DMS53 treated with DMSO at 0.1 percent for 48 hours (cell line): ENCODE data around the gene SZT2.

ENCODE experiments used
- DNase-seq: peaks from one replicate; lab custom pipeline; 2025; ENCODE audit not compliant: unreplicated experiment; lab: John Stamatoyannopoulos, UW

SZT2 gene

DNA sequence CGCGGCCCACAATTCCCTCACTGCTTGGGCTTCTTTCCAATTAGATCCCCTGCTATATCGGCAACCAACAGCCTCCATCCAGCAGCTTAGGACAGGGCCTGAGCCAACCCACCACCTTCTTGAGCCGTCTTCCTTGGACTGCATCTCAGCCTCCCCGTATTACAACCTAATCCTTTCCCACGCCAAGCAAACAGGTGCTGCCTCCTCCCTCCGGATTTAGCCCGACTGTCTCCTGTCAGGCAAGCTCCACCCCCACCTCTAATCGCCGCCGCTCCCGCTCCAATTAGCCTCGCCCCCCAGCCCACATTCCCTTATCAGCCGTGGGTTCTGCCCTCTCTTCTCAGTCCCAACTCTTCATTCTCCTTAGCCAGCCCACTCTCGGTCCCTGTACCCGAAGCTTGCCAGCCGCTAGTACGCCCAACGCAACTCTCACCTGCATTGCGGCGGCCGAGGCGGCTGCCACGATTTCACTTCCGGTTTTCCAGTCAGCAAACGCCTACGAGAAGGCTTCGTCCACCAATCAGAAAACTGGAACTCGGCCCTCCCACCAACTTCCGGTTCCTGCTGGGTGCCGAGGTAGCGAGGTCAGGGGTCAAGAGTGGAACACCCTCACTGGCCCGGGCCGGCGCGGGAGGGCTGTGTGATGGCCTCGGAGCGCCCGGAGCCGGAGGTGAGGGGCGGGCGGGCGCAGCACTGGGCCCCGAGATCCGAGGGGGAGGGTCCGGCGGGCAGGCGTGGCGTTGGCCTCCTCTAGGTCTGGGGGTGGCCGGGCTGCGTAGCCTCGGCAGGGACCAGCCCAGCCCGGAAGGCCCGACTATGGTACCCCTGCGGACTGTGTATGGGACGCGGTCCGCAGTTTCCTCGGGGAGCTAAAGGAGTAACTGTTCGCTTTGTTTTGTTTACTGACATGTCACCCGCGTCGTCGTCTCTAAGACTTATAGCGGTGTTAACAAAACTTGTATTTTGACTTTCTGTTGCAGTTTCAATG is at the start of gene SZT2, which contains the start of gene MED8:
TSS of gene SZT2 (plus strand) at position 574 of the 988 bp plus-strand sequence. CDS start at position 644, 70 bp downstream.
TSS of gene MED8 (minus strand) at position 475 of the 988 bp plus-strand sequence. CDS start at position 439, 36 bp downstream.
- DNase-seq = peak; percentile 87

GRCh38 chr1:43340559-43340958 is 49.1 kb upstream of the SZT2 start:
- no peak for DNase-seq

DNA sequence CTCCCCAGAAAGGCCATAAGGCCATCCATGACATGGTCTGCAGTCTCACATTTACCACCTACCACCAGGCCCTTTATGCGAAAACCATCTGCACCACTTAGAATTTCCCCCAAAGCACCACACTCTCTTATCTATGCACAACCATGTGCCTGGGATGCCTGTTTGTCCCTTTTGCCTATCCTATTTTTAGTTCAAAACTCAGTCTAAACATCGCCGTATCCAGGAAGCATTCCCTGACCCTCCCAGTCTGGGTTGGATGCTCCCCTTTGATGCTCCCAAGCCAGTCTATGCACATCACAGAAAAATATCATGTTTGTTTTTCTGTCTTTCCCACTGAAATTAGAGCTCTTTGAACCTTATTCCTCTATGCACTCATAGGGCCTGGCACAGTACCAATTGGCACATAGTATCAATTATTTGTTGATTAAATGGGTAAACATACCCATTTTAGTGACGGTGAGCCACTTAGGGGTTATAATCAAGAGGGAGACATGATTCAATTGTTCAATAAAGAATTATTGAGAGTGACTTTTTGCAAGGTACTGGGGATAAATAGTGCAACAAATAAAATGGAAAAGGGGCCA is 45.3 kb upstream of the SZT2 start:
- no peak for DNase-seq

DNA sequence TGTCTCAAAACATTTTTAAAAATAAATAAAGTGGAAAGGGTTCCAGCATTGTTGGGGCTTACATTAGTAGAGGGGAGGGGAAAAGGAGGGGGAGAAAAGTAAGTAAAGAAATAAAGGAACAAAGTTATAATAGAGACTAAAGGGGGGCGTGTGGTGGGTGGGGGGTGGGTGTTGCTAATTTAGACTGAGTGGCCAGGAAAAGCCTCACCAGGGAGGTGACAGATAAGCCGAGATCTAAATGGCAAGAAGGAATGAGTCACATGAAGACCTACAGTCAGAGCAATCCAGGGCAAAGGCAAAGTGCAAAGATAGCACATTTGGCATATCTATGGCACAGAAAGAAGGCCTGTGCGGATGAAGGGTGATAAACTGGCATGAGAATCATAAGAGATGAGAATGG is 44.6 kb upstream of the SZT2 start:
- no peak for DNase-seq

- DNase-seq = no peak
Measured at GRCh38 chr1:43346636-43347035, 43.1 kb upstream of the SZT2 start.

- DNase-seq = peak; percentile 76
Measured at GRCh38 chr1:43348343-43348808, 41.3 kb upstream of the SZT2 start.

- peak; percentile 92 for DNase-seq
Measured at GRCh38 chr1:43348809-43349593, 40.7 kb upstream of the SZT2 start.

- peak; percentile 46 for DNase-seq
Measured at GRCh38 chr1:43349594-43350306, 39.9 kb upstream of the SZT2 start.

GRCh38 chr1:43350976-43351375 is 38.7 kb upstream of the SZT2 start:
- DNase-seq = no peak

DNA sequence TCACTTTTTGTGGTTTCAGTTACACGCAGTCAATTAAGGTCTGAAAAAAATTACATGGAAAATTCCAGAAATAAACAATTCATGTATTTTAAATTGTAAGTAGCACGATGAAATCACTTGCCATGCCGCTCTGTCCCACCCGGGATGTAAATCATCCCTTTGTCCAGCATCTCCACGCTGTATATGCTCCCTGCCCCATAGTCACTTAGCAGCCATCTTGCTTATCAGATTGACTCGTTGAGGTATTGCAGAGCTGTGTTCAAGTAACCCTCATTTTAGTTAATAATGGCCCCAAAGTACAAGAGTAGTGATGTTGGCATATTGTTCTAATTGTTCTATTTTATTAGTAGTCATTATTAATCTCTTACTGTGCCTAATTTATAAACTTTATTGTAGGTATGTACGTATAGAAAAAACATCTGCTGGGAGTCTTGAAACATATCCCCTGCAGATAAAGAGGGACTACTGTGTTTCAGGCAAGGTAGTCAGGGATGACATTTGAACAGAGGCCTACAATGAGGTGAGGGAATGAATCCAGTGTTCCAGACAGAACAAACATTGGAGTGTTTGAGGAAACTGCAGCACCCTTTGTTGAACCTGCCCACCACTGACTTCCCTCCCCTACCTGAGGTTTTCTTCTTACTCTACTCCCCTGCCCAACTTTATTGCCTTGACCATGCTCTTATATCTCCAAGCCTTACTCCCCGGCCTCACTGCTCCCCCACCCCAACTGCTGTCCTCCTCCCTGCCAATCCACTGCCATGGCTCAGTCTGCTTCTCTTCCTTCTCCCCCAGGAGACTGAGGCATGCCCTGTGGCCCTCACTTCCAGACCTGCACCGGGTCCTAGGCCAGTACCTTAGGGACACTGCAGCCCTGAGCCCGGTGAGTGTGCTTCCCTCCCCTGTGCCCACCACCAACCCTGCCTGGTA is 38.0 kb upstream of the SZT2 start:
- no peak for DNase-seq

DNA sequence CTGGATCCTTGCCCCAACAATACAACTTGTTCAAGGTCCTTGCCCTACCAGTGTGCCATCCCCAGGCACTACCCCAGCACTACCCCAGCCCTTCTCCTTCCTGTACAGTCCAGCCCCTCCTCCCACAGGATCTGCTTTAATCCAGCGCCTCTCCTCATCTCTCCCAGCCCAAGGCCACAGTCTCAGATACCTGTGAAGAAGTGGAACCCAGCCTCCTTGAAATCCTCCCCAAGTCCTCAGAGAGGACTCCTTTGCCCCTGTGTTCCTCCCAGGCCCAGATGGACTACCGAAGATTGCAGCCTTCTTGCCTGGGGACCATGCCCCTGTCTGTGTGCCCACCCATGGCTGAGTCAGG is 37.4 kb upstream of the SZT2 start:
- no peak for DNase-seq

GRCh38 chr1:43352881-43353280 is 36.8 kb upstream of the SZT2 start:
- DNase-seq = no peak

DNA sequence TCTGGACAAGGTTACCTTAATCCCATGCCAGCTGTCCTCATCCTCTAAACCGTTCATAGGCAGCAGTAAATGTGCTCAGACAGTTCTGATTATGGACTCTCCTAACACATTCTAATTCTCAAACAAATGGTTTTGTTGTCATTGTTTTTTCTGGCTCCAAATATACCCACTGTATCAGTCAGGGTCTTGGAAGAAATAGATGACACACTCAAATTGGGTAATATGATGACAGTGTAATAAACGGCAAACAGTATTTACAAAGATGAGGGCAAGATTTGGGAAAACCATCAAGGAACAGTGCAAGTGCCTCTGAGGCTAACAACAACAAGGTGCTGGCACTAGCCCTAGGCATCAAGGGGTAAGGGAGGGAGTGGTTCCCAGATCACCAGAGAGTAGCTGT is 35.2 kb upstream of the SZT2 start:
- DNase-seq = no peak

DNA sequence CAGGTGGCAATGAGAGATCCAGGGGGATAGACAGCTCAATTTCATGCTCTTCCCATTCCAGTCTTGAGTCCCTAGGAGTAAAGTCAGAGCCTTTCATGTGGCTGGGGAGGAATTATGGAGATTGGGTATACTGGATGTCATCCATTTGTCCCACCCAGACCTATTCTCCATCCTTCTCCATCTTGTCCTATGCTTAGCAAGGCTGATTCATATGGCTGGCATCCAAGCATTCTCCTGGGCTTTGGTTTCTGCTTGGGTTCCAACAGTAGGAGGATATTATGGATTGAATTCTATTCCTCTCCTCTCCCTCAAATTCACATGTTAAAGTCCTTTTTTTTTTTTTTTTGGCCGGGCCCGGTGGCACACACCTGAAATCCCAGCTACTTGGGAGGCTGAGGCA is 34.8 kb upstream of the SZT2 start:
- no peak for DNase-seq

DNA sequence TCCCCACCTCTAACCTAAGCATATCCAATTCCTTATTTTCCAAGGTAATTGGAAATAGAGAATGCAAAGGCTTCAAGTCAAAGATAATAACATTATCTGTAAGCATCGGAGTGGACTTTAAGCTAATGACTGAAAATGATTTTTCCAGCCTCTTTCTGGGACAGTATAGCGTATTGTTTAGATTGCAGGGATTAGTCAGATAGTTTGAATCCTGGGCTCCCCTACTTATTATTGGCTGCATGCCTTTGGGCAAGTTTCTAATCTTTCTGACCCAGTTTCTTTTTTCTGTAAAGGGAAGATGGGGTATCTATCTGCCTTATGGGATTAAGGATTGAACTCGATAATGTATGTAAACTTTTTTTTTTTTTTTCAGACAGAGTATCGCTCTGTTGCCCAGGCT is 32.4 kb upstream of the SZT2 start:
- DNase-seq = no peak

DNA sequence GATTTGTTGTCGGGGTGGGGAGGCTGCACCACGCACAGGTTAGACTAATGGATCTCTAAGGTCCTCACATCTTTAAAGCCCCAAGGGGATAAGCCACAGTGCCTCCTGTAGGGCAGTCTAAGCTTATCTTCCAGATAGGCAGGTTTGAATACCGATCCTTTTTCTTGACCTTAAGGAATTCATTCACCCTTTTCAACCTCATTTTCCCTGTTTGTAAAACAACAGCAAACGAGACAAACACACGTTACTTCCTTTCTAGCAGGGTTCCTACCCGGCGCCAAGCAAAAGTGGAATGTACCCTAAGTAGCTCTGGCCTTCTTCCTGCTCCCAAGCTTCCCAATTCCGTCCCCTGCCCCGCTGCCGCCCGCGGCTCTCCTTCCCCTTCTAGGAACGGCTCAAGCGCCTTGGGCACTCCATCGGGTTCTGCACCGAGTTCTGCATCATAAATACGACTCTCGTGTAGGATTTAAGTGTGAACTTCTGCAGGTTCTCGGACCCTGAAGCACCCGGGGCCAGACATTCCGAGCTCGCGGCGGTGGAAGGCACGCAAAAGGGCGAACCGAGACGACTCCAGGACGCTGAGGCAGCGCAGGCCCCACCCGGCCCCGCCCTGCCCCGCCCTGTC is 31.5 kb upstream of the SZT2 start:
- peak; percentile 50 for DNase-seq

DNA sequence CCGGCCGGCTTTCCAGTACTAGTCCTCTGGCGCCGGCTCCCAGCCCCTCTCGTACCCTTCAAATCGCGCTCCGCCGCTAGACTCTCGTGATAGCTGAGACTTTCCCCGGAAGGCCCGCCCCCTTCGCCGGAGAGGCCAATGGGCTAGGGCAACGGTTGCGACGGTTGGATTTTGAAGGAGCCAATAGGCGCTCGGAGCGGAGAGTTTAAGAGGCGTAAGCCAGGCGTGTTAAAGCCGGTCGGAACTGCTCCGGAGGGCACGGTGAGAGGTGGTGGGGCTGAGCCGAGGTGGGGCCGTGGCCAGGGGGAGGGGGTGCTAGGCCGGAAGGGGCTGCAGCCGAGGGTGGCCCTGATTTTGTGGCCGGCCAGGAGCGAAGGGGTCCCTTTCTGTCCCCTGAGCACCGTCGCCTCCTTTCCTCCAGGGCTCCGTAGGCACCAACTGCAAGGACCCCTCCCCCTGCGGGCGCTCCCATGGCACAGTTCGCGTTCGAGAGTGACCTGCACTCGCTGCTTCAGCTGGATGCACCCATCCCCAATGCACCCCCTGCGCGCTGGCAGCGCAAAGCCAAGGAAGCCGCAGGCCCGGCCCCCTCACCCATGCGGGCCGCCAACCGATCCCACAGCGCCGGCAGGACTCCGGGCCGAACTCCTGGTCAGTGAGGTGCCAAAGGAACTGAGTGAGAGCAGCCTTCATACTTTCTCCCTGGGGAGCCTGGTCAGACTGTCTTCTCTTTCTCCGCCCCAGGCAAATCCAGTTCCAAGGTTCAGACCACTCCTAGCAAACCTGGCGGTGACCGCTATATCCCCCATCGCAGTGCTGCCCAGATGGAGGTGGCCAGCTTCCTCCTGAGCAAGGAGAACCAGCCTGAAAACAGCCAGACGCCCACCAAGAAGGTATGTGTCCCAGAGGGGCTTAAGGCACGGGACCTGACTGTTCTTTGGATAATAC is 30.7 kb upstream of the SZT2 start, which contains the start of gene CDC20:
TSS of gene CDC20 (plus strand) at position 236 of the 948 bp plus-strand sequence. CDS start at position 471, 235 bp downstream.
- DNase-seq = peak; percentile 95

- DNase-seq = no peak
Measured at GRCh38 chr1:43359696-43360095, 30.0 kb upstream of the SZT2 start.
